SK-N-SH (cell line): ENCODE measurements around the gene ZNF705A.

Experiments
- EP300 ChIP-seq, 2 experiments: IDR thresholded peaks; 2 replicates each; pipeline versions ENCODE4 v1.4.0 to v1.6.1; 2012; ENCODE audit warnings: borderline replicate concordance in 1 of 2, low read depth in 1 of 2, low read length in 1 of 2
- GABPA ChIP-seq: IDR thresholded peaks from 2 replicates; pipeline ENCODE4 v1.4.0; 2012; ENCODE audit warnings: low read depth, mild to moderate bottlenecking
- RCOR1 ChIP-seq: fragments of 150-350 bp; IDR thresholded peaks from 2 replicates; pipeline ENCODE4 v1.6.1; 2017; ENCODE audit warnings: antibody characterized with exemption, low read length
- RXRA ChIP-seq: IDR thresholded peaks from 2 replicates; pipeline ENCODE4 v1.4.0; 2012; ENCODE audit warnings: low read depth, mild to moderate bottlenecking, borderline replicate concordance
- SIN3A ChIP-seq: IDR thresholded peaks from 2 replicates; pipeline ENCODE4 v1.6.1; 2012; ENCODE audit warnings: low read depth, mild to moderate bottlenecking, low read length, moderate library complexity, borderline replicate concordance
- TF ChIP-seq, protein P1 (sequence below): fragments of 200-600 bp; sonication (generic); IDR thresholded peaks from 2 replicates; pipeline ENCODE4 v1.6.1; 2017; ENCODE audit warnings: antibody characterized with exemption, mild to moderate bottlenecking, moderate library complexity

DNA sequence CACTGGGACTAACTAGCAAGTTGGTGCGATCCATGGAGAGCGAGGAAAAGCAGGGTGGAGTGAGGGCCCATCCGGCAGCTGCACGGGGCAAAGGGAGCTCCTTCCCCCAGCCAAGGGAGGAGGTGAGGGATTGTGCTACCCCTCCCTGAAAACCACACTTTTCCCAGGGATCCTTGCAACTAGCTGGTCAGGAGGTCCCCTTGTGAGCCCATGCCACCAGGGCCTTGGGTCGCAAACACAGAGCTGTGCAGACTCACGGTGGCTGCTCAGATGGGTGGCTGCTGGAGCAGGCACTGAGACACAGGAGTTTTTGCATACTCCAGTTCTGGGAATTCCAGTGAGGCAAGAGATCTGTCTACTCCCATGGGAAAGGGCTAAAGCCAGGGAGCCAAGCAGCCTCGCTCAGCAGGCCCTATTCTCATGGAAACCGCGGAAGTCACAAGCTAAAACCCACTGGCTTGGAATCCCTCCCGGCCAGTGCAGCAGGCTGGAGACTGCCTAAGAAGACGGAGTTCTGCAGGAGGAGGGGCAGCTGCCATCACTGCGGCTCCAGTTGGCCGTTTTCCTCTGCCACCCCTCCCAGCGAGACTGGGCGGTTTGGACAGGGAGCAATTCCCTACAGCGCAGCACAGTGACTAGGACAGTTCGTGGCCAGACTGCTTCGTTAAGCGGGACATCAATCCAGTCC, 10.9 kb upstream of the ZNF705A start:
- no peak for TF ChIP-seq EP300 (IDR thresholded peaks at IDR 0.05; ENCODE audit: borderline replicate concordance in 1 of 2, low read depth in 1 of 2, low read length in 1 of 2)
- TF ChIP-seq, protein P1, sequence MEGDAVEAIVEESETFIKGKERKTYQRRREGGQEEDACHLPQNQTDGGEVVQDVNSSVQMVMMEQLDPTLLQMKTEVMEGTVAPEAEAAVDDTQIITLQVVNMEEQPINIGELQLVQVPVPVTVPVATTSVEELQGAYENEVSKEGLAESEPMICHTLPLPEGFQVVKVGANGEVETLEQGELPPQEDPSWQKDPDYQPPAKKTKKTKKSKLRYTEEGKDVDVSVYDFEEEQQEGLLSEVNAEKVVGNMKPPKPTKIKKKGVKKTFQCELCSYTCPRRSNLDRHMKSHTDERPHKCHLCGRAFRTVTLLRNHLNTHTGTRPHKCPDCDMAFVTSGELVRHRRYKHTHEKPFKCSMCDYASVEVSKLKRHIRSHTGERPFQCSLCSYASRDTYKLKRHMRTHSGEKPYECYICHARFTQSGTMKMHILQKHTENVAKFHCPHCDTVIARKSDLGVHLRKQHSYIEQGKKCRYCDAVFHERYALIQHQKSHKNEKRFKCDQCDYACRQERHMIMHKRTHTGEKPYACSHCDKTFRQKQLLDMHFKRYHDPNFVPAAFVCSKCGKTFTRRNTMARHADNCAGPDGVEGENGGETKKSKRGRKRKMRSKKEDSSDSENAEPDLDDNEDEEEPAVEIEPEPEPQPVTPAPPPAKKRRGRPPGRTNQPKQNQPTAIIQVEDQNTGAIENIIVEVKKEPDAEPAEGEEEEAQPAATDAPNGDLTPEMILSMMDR: no peak
- no peak for TF ChIP-seq GABPA
- no peak for TF ChIP-seq RXRA
- TF ChIP-seq SIN3A: no peak
- TF ChIP-seq RCOR1: no peak
